GM12878 (cell line): ENCODE results near the gene MYO10. TPM values are rescaled to one million over a fixed set of nuclear protein-coding genes. Genes with fewer than 3 reads are reported as not detected.

Experiments used
- ATAC-seq: fragments of 200-7000 bp; cut with Tn5 transposase; 3 replicates; pipeline ENCODE4 v1.9.1; 2020; ENCODE audit warnings: mild to moderate bottlenecking, moderate library complexity
- BruUV-seq: library from RNA; stranded (reverse); fragments of 400-500 nt; replicated peaks from 2 replicates; lab custom pipeline; 2021; lab: Mats Ljungman, UMichigan
- CTCF ChIA-PET: fragments of 300-600 bp; sonication (Branson Sonifier 250); formaldehyde crosslinking; extraction: SDS; loops from one replicate; lab custom pipeline; 2021; ENCODE audit warnings: inconsistent platforms; lab: Yijun Ruan, JAX
- POLR2A ChIA-PET: fragments of 350-600 bp; formaldehyde crosslinking; extraction: SDS; loops from one replicate; lab custom pipeline; 2021; ENCODE audit warnings: inconsistent platforms; lab: Charles Lee
- RAD21 ChIA-PET: fragments of 300-600 bp; sonication (Branson Sonifier 250); formaldehyde crosslinking; loops from one replicate; lab custom pipeline; 2023; ENCODE audit warnings: antibody characterized with exemption; ENCODE audit not compliant: unreplicated experiment; lab: Charles Lee
- SMC1A ChIA-PET: fragments of 300-600 bp; sonication (Branson Sonifier 250); formaldehyde crosslinking; loops from one replicate; lab custom pipeline; 2023; ENCODE audit not compliant: unreplicated experiment, uncharacterized antibody; lab: Charles Lee
- DNase-seq: peaks from one replicate; pipeline ENCODE4 v3.0.0-alpha.2; 2011; ENCODE audit warnings: low read depth, low spot score
- FAIRE-seq: peaks from 3 replicates; lab custom pipeline; 2011; peaks lifted over from hg19 to GRCh38; lab: Jason Lieb, UNC
- H2AFZ ChIP-seq: 2 replicates; pipeline ENCODE4 v1.6.0; 2011; ENCODE audit warnings: low read depth, low read length, control low read depth; ENCODE audit not compliant: control insufficient read depth
- H3K27ac ChIP-seq: 2 replicates; pipeline ENCODE4 v1.5.1; 2011; ENCODE audit warnings: control low read depth; ENCODE audit not compliant: control insufficient read depth, insufficient read depth
- H3K27me3 ChIP-seq, 2 experiments: replicated peaks in 1 of 2; 2 replicates each; pipeline versions ENCODE4 v1.6.0 to v1.6.1; 2011; ENCODE audit warnings: low read length in 1 of 2; ENCODE audit not compliant: control insufficient read depth in 2 of 2, insufficient read depth in 2 of 2
- H3K36me3 ChIP-seq, 2 experiments: 2 replicates each; pipeline ENCODE4 v1.5.1; 2011; ENCODE audit warnings: low read length in 1 of 2; ENCODE audit not compliant: control insufficient read depth in 2 of 2, insufficient read depth in 2 of 2
- H3K4me1 ChIP-seq: 2 replicates; pipeline ENCODE4 v1.6.1; 2011; ENCODE audit warnings: mild to moderate bottlenecking, low read length, moderate library complexity, mixed read lengths; ENCODE audit not compliant: control insufficient read depth, insufficient read depth
- H3K4me2 ChIP-seq: 2 replicates; pipeline ENCODE4 v1.6.0; 2011; ENCODE audit warnings: control low read depth; ENCODE audit not compliant: control insufficient read depth, insufficient read depth
- H3K4me3 ChIP-seq: fragments of 200-600 bp; sonication (generic); 2 replicates; pipeline ENCODE4 v1.5.1; 2016
- H3K79me2 ChIP-seq: 2 replicates; pipeline ENCODE4 v1.6.0; 2011; ENCODE audit warnings: low read length; ENCODE audit not compliant: control insufficient read depth, insufficient read depth
- H3K9ac ChIP-seq: 2 replicates; pipeline ENCODE4 v1.8.0; 2011; ENCODE audit warnings: low read length, control low read depth, mixed read lengths; ENCODE audit not compliant: control insufficient read depth, insufficient read depth
- H3K9me3 ChIP-seq: replicated peaks from 3 replicates; pipeline ENCODE4 v1.5.1; 2011; ENCODE audit warnings: mild to moderate bottlenecking, low read length; ENCODE audit not compliant: control insufficient read depth, insufficient read depth
- H4K20me1 ChIP-seq: 2 replicates; pipeline ENCODE4 v1.6.0; 2011; ENCODE audit not compliant: control insufficient read depth, insufficient read depth
- BACH1 ChIP-seq: fragments of 450-650 bp; IDR thresholded peaks from 2 replicates; pipeline ENCODE4 v1.6.1; 2017; ENCODE audit warnings: mild to moderate bottlenecking, borderline replicate concordance
- DPF2 ChIP-seq: fragments of 450-650 bp; IDR thresholded peaks from 2 replicates; pipeline ENCODE4 v1.6.1; 2017; ENCODE audit warnings: mild to moderate bottlenecking
- JUNB ChIP-seq: IDR thresholded peaks from 2 replicates; pipeline ENCODE4 v1.6.1; 2016; ENCODE audit warnings: antibody characterized with exemption, mild to moderate bottlenecking
- SMAD1 ChIP-seq: fragments of 450-650 bp; IDR thresholded peaks from 2 replicates; pipeline ENCODE4 v1.6.1; 2018; ENCODE audit warnings: mild to moderate bottlenecking, low read depth; ENCODE audit not compliant: partially characterized antibody
- ZNF217 ChIP-seq: fragments of 450-650 bp; IDR thresholded peaks from 2 replicates; pipeline ENCODE4 v1.6.1; 2017; ENCODE audit warnings: antibody characterized with exemption, mild to moderate bottlenecking
- WGBS: methylation state at CpG from one replicate; pipeline ENCODE4 v1.1.6; 2016; ENCODE audit warnings: low lambda C conversion rate; ENCODE audit not compliant: insufficient replicate concordance, insufficient coverage; ENCODE audit errors: missing lambda C conversion rate; 5-methylcytosine and 5-hydroxymethylcytosine counted together
- in situ Hi-C: fragments of 300-500 bp; cut with MboI; formaldehyde crosslinking; loops from 9 replicates; pipeline ENCODE4 v1.14.3; 2018; ENCODE audit warnings: mixed read lengths
- intact Hi-C: fragments of 100-400 bp; cut with micrococcal nuclease; formaldehyde crosslinking; loops from one replicate; pipeline ENCODE4 v1.14.2; 2022; ENCODE audit not compliant: unreplicated experiment
- polyA plus RNA-seq, 11 experiments: library from polyadenylated mRNA; depleted of rRNA in 4 of 11; unstranded in 6 of 11; stranded (reverse) in 5 of 11; fragments of >200 nt; fragmentation: Nextera tagmentation in 4 of 11; fragmentation: Illumina TruSeq in 1 of 11; extraction: Ambion mirVana in 4 of 11; extraction: Trizol in 1 of 11; gene quantifications; 1 replicate in 1 of 11; 2 replicates in 10 of 11; pipeline versions ENCODE4 v1.2.1 to v1.2.3, GENCODE V29; 2011 to 2016; ENCODE audit warnings: inconsistent platforms in 2 of 11, missing spikeins in 2 of 11, low read depth in 1 of 11
- total RNA-seq, 4 experiments: library from RNA; depleted of rRNA in 3 of 4; stranded (reverse); fragments of >200 nt in 3 of 4; fragmentation: Illumina TruSeq in 1 of 4; extraction: Trizol in 1 of 4; gene quantifications; 2 replicates each; pipeline versions ENCODE4 v1.2.1 to v1.2.3, GENCODE V29; 2013 to 2021

The MYO10 gene
- total and polyA plus RNA-seq, 10 of the 15 experiments (the other 5 are each of a cell fraction or from before 2014, with no cell fraction given) = 0.02 to 0.77 (median 0.17) TPM

DNA sequence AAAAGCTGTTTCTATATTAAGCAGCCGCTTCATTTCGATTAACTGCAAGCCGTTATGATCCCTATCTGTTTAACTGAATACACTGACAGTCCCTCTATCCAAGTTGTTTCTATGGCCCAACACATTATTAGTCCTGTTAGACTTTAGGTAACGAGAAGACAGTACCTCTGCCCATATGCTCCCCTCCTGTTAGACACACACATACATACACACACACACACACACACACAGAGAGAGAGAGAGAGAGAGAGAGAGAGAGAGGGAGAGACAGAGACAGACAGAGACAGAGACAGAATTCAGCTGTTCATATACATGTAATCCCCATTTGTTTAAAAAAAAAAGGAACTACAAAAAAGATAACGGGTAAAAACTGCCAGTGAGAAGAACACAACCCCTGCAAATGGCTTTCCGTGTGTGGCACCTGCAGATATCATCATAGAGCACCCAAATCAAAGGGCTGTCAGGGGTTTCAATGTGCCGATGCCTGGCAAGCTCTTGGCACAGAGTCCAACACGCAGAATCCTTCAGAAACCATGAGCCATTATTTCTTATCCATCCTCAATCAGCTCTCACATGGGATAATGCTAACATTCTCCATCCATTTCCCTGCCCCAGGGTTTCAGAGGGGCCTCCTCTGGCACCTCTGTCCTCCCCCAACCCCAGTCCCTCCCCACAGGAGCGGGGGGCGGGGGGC, 144.0 kb downstream of the MYO10 start:
- ChIA-PET CTCF (interaction anchor here (0.8 to 4.6 kb wide), 9 partner anchors 13 to 1526 kb away, joined by 3 to 53 read pairs (median 4); no protein-coding TSS in a partner anchor), SMC1A (interaction anchor here (1.1 to 2.7 kb wide), 4 partner anchors 341 to 424 kb away, joined by 4 to 14 read pairs (median 8); no protein-coding TSS in a partner anchor), POLR2A (no interaction called here), RAD21 (interaction anchor here (0.6 to 1.8 kb wide), 2 partner anchors 341 to 421 kb away, joined by 3 to 9 read pairs; no protein-coding TSS in a partner anchor)
- H3K4me1 ChIP-seq = no peaks in the 10 kb centered on the region; the same call in 1 of the 2 replicates
- H3K4me3 ChIP-seq = no peak overlapping the region
- 6% methylated on average over 8 of the region's 10 CpGs for WGBS
- DNase-seq (no peak), FAIRE-seq (no peak), ATAC-seq (peak; percentile 9; the same call in 2 of the 3 replicates)
- H3K27ac ChIP-seq = no peak overlapping the region
- no peaks in the 10 kb centered on the region for H4K20me1 ChIP-seq
- H2AFZ ChIP-seq = no peak overlapping the region
- TF ChIP-seq BACH1 (no peak), ZNF217 (no peak), JUNB (no peak), SMAD1 (no peak), DPF2 (no peak)
- H3K9ac ChIP-seq = no peak overlapping the region
- H3K79me2 ChIP-seq = no peaks in the 10 kb centered on the region
- no peak overlapping the region for H3K4me2 ChIP-seq
- H3K9me3 ChIP-seq = no peaks in the 10 kb centered on the region
- in situ Hi-C loops = loop anchor here (5.0 to 25.0 kb wide), 3 partner anchors 333 to 1520 kb away; no protein-coding TSS in a partner anchor
- no peaks in the 10 kb centered on the region for H3K27me3 ChIP-seq
- H3K36me3 ChIP-seq = no peaks in the 10 kb centered on the region
- intact Hi-C loops = loop anchor here (1.0 to 5.0 kb wide), 3 partner anchors 140 to 397 kb away; no protein-coding TSS in a partner anchor
- BruUV-seq = no TSS peak
